ENCODE data around the gene ZNF556.
"Not testable (repeated sequence)": the region's sequence is repeated elsewhere in the genome, so short reads cannot be mapped to it uniquely, and the experiment has no call there.

ZNF556 gene

DNA sequence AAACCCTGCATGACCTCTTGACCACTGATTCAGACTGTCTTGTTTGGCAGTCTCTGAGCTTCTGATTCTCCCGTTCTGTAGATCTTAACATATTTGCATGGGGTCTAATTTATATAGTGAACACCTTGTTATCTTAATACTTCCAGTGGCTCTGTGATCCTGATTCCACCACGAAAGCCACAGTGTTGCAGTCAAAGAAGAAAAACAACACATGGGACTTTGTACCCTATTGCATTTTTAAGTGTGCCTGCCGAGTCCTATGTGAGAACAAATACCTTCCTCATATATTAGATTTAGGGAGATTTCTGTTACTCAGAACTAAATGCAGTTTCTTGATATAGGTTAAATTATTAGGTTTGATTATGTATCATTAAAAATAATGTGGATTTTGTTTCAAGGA lies 12.3 kb upstream of the ZNF556 start:
- DNase-seq: no peak

DNA sequence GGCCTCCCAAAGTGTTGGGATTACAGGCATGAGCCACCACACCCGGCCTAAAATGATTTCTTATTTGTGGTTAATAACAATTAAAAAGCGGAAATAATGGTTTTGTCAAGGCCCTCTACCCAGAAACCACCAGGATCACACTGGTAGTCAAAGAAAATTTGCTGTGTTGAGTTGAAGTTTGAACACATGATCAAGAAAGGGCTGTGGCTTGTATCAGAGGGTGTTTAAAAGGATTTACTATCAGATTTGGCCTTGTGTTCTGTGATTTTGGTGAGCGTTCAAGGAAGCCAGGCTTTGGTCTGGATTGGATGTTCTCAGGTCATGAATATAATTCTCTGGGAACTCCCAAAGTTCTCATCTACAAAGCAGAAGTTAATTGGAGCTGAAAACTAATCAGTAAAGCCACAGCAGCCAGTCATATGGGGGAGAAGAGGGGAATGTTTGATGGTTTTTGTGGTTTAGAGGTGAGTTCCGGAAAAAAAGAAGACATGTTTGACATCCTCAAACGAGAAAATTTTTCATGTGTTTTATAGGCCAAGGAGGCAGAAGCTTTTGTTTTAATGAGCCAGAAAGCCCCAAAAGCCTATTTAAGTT lies 10.6 kb upstream of the ZNF556 start:
- no peak for DNase-seq

DNA sequence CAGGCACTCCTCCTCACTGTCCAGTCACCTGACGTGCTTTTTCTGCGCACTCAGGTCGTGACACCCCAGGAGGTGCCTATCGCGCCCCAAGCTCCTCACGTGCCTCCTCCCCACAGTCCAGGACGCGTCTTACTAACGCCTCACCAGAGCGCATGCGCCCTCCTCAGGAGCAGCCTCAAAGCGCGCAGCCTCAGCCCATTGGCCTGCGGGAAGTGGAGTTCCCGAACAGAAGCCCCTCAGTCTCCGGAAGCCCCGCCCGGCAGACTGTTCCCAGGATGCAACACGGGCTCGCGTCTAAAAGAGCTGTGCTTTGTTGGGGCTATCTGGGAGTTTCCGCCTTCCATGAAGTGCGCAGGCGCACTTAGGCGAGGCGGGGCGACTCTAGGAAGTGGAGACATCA lies 8.3 kb upstream of the ZNF556 start:
- DNase-seq: no peak

DNA sequence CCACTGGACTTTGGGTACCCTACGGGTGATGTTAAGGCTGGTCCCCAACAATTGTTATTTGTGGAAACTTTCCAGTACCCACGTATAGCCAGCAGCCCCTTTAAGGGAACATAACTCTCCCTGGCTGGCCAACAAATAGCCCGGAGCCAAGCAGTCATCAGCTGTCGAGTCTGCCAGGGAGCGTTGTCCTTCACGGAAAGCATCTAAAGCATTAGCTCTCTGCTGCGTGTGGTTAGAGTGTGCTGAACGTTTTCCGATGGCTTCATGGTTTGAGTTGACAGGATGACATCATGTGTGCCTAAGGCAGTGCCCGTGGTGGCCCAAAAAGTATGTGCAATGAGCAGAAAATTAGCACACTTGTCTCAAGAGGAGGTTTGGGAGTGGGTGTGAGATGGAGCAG lies 3.3 kb upstream of the ZNF556 start:
- DNase-seq: no peak

DNA sequence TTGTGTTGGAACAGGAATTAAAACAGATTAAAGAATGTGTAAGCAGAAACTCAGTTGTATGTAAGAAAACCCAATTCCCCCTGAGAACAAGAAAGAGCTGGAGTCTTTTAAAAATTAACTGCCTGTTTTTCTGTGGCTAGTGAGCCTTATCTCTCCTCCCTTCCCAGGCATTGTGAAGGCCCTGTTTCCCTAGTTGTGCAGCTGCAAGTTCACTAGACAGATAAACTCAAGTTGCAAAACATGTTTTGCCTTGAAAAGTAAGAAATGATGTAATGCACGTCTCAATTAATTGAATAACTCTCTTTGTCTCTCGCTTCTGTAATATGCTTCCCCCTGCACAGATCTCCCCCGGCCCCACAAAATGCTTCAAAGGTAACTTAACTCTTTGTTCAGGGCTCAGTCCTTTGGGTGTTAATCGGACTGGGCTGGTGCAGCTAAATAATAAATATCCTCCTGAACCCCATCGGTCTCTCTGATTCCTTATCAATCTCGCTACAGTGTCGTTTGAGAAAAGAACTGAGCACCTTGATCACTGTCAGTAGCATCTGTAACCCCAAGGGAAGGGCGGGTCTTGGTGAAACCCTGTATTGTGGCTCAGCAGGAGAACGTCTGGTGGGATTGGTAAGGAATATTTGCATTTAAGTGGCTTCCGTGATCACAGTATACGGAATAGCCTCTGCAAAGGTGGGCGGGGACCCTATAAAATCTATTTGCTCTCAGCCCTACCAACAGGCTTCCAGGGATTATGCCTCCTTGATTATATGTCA lies 1.6 kb upstream of the ZNF556 start:
- DNase-seq: no peak

DNA sequence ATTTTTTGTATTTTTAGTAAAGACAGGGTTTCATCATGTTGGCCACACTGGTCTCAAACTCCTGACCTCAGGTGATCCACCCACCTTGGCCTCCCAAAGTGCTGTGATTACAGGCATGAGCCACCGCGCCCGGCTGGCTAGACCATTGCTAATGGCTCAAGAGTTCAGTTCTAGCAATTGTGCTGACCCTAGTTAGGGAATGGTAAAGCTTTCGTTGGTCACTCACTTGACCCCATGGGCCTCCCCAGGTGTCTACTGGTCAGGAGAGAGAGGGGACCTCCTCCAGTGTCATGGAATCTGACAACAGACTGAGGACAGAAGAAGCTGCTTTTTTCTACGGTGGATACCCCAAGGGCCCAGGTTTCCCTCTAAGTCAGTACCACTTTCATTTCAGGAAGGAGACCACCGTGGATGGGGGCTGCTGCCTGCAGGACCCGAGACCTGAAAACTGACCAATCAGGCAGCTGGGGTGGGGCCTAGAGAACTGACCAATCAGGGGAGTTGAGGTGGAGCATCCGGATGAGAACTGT lies 575 bp upstream of the ZNF556 start:
- DNase-seq: no peak

DNA sequence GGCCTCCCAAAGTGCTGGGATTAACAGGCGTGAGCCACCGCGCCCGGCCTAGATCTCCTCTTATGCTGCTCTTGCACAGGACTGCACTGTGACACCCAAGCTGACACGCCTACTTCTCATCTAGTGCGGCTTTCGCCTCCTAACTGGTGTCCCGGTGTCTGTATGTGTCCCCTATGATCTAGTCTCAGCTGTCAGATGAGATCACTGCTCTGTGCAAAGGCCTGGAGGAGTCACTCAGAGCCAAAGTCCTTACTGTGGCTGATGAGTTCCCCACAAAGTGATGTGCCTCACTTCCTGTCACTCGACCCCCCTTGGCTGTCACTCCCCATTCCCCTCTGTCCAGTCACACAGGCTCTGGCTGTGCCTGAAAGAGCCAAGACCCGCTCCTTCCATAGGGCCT lies 2.5 kb downstream of the ZNF556 start:
- peak in 1 of 2 donors; percentile 37 for DNase-seq

DNA sequence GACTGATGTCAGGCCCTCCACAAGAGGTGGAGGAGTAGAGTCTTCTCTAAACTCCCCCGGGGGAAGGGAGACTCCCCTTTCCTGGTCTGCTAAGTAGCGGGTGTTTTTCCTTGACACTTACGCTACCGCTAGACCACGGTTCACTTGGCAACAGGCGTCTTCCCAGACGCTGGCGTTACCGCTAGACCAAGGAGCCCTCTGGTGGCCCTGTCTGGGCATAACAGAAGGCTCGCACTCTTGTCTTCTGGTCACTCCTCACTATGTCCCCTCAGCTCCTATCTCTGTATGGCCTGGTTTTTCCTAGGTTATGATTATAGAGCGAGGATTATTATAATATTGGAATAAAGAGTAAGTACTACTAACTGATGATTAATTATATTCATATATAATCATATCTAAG lies 5.0 kb downstream of the ZNF556 start:
- DNase-seq: peak in 1 of 2 donors; percentile 42

DNA sequence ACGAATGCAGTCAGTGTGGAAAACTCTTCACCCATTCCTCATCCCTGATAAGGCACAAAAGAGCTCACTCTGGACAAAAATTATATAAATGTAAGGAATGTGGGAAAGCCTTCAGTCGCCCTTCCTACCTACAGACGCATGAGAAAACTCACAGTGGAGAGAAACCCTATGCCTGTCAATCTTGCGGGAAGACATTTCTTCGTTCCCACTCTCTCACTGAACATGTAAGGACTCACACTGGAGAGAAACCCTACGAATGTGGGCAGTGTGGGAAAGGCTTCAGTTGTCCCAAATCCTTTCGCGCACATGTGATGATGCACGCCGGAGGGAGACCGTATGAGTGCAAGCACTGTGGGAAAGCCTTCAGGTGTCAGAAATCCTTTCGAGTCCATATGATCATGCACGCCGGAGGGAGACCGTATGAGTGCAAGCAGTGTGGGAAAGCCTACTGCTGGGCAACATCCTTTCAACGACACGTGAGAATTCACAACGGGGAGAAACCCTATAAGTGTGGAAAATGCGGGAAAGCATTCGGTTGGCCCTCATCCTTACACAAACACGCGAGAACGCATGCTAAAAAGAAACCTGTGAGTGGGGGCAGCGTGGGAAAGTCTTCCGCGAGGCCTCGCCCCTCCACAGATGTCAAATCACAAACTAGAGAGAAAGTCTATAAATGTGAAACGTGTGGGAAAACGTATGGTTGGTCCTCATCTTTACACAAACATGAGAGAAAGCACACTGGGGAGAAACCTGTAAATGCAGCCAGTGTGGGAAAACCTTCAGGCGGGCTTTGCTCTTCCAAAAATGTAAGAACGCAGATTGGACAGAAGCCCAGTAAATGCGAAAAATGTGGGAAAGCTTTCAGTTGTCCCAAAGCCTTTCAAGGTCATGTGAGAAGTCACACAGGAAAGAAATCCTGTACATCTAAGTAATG lies 10.5 kb downstream of the ZNF556 start:
- DNase-seq: no peak

DNA sequence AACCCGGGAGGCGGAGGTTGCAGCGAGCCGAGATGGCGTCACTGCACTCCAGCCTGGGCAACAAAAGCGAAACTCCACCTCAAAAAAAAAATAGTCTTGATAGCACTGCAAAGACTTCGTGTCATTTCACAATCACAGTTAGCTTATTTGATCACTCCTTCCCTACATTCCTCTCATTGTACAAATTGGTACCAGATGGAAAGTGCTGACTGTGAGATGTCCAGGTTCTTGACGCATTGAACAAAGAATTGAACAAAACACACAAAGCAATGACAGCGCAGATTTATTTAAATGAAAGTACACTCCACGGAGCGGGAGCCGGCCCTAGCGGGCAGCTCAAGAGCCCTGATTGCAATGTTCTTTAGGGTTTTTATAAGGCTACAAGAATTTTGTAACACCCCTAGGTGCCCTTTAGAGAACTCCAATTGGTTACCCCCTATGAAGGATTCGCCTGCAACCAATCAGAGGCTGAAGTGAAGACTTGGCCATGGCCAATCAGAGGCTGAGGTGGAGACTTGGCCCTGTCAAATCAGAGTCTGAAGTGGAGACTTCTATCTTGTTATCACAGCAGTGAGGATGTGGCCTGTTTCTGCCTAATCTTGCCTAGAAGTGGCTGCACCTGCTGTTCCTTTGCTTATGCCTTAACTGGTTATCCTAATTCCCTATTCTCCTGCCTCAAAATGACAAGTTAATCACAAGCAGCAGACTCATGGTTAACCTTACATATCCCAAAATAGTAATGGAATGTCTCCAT lies 16.7 kb downstream of the ZNF556 start:
- no peak for DNase-seq

DNA sequence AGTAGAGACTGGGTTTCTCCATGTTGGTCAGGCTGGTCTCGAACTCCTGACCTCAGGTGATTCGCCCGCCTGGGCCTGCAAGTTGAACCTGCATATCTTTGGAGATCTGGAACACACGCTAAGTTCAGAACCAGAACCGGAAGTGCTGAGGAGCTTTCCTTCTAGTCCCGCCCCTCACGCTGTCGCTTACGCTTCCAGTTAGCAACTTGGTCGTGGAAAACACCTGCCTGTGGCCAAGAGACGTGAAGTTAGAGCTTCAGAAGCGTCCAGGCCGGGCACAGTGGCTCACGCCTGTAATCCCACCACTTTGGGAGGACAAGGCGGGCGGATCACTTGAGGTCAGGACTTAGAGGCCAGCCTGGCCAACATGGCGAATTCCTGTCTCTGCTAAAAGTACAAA lies 18.6 kb downstream of the ZNF556 start:
- no peak for DNase-seq

DNA sequence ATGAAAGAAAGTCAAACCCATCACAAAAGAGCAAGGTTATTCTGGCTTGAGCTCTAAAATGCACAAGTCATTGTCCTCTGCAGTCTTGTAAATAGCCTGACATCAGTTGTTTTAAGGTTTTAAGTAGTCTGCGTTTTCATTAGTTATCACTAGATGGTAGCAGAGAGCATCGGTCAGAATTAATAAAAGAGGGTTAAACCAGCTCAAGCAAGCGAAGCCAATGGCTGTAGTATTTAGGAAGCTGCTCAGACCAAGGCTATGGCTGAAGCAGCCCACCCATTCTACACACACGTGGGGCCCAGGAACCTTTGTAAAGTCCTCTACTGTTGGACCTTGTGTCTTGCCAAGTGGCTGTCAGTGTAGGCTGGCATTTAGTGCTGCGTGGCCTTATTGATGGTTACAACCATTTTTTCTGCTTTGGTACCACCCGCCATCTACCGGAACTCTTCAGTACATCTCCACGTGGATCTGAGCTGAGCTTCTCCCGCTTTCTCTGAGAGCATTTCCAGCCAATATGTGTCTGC lies 20.3 kb downstream of the ZNF556 start:
- peak; percentile 55 to 76 for DNase-seq

DNA sequence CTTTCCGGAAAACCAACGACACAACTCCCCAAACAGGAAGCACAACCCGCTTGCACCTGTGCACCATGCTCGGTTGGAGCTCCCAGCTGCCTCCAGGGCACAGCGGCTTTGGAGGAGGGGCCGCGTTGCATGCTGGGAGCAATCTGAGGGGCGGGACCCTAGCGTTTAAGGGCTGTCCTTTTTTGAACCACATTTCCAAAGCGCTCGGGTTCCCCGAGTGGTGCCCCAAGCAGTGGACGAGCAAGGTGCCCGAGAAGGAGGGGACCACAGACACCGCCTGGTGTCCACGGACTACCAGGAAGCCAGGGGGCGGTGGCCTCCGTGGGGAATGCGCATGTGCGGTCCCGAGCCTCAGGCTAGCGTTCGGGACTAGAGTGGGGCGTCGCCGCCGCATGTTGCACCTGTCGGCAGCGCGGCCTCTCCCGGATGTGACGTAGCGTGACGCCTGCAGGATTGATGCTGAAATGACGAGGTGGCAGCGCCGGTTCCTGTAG lies 21.6 kb downstream of the ZNF556 start:
- peak in 1 of 2 donors; percentile 18 for DNase-seq

DNA sequence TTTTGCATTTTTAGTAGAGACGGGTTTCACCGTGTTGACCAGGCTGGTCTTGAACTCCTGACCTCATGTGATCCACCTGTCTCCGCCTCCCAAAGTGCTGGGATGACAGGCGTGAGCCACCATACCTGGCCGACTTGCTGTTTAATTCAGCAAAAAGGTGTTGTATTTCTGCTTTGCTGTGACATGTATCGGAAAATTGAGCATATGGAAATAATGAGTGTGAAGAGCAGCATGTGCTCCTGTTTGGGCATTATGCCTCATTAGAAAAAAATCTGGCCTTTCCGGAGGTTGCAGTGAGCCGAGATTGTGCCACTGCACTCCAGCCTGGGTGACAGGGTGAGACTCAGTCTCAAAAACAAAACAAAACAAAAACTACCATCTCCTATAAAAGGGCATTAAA lies 23.4 kb downstream of the ZNF556 start:
- not testable (repeated sequence) for DNase-seq

DNA sequence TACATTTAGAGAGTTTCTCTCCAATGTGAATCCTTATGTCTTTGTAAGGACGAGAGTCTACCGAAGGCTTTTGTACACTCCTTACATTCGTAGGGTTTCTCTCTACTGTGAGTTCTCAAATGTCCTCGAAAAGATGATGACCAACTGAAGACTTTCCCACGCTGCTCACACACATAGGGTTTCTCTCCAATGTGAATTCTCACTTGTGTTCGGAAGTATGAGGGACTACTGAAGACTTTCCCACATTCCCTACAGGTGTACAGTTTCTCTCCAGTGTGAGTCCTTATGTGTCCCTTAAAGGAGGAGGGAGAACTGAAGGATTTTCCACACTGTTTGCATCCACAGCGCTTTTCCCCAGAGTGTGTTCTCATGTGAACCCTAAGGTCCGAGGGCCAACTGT lies 29.6 kb downstream of the ZNF556 start:
- DNase-seq: no peak

DNA sequence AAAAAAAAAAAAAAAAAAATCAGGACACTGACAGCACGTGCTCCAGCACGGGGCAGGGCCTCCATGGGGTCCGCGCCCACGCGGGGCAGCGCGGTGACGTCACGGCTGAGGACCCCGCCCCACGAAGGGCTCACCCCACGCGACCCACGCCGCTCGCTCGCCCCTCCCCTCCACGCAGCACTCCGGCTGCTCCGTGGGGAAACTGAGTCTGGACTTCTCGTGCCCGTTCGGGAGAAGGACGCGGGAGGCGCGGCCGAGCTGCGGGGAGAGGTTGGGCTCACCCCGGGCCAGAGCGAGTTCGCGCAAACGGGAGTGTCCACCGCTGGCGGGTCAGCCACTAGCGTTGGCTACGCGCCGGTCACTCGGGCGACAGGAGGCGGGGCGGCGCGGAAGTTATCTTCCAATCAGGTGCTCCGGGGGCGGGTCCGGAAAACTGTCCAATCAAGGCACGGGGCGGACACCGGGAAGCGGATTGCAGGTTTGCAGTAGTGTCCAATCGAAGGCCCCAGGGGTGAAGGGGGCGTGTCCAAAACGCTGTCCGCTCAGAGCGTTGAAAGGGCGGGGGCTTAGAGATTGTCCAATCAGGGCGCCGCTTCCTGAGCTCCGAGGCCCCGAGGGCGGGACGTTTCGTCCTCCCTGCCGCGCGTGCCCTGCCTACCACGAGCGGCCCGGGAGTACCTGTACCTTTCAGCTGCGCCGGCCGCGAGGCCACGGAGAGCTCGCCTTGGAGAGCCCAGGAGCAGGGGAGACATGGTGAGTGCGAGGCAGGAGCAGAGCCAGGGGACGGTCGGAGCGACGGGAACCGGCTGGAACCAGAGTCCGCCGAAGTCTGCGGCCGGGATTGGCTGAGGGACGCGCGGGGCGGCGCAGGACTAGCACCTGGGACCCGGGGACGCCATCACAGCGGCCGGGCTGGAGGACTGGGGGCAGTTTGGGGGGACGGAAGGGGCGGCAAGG lies 33.4 kb downstream of the ZNF556 start, which contains the start of gene ZNF57:
ZNF57 (plus strand) TSS at position 633 of the 957 bp plus-strand sequence; CDS start at position 751, 118 bp downstream.
- DNase-seq: peak; percentile 100

DNA sequence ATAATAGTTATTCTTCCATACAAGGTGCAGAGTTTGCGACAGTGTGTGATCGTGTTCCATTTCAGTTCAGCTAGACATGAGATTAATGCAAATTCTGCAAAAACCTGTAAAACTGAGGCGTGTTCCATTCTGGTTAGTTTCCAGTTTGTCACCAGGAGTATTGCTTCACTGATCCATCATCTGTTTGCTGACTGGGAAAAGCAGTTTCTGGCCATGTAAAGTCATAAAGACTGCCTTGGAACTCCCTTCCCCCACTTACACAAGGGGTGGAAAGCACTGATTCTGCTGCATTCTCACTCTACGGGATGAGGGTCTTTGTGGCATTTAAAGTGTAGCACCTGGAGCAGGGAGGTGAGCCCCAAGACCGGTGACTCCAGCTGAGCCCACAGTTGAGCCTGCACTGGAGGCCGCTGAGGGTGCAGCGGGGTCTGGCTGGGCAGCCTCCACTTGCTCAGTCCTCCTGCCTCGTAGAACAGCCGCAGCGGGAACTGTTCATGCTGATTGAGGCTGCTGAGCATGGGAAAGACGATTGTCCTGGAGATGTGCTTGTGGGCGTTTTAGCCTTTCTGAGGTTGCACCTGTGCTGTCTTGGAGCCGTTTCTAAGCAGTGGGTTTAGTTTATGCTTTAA lies 35.6 kb downstream of the ZNF556 start:
- DNase-seq: no peak

DNA sequence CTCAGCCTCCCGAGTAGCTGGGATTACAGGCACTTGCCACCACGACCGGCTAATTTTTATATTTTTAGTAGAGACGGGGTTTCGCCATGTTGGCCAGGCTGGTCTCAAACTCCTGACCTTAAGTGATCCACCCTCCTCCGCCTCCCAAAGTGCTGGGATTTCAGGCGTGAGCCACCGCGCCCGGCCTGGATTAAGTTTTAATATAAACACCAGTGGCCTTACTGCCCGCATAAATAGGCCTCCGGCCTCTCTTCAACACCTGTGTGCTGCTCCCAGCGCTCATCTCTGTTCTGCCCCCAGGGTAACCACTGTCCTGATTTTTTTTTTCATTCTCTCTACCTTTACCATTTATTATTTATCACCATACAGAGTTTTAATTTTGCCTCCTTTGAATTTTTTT lies 36.2 kb downstream of the ZNF556 start:
- not testable (repeated sequence) for DNase-seq

DNA sequence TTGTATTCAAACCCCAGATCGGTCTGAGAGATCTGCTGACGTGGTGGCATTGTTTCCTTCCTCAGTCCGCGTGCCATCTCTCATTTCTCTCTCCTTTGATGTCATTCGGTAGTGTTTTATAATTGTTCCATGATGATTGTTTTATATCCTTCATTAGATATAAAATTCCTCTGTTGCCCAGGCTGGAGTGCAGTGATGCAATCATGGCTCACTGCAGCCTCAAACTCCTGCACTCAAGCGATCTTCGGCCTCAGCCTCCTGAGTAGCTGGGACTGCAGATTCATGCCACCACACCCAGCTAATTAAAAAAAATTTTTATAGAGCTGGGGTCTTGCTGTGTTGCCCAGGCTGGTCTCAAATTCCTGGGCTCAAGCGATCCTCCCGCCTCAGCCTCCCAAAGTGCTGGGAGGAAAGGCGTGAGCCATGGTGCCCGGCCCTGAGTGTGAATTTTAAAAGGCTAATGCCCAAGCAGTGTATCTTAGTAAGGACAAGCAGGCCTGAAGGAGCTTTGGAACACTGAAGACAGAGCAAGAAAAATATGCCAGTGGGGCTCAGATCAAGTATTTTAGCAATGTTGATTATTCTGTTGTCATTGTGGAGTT lies 38.9 kb downstream of the ZNF556 start:
- DNase-seq: no peak

Data from inflammatory macrophage (primary cell).